NCI-H2171 treated with DMSO at 0.1 percent for 48 hours (cell line): Measurements from ENCODE around the gene MAP3K5.
A peak's percentile ranks its signal among the peaks of the same experiment; 100 is the strongest.
"Not testable (repeated sequence)": the region's sequence is repeated elsewhere in the genome, so short reads cannot be mapped to it uniquely, and the experiment has no call there.

Source experiments
- DNase-seq: peaks from one replicate; lab custom pipeline; 2025; lab: John Stamatoyannopoulos, UW

MAP3K5 gene

DNA sequence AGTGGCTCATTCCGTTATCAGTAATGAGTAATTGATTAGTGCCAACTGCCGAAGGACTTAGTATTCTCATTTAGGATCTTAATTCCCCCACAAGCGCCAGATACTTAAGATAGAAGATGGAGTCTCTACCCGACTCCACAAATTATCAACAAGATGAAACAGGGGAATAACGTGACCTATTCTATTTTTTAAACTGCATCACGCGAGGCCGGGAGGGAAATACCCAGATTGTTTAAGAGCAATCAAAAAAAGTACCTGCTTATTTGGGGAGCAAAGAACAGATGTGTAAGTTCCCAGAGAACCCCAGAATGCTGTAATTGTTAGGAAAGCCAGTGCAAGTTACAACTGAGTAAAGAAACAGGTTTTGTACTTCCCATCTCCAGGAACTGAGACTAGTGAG lies 1.1 kb upstream of the MAP3K5 start:
- no peak for DNase-seq

DNA sequence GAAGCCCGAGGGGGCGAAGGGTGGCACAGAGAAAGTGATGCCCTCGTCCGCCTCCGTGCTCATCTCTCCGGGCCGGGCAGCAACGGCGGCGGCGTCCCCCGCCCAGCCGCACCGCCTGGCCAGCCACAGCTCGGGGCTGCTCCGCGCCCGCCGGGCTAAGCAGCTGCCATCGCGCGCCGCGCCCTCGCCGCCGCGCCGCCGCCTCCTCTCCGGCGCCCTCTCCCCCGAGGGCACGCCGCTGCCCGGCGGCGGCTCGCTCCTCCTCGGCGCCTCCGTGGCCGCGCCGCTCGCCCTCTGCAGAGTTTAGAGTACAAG lies 225 bp downstream of the MAP3K5 start:
- no peak for DNase-seq

DNA sequence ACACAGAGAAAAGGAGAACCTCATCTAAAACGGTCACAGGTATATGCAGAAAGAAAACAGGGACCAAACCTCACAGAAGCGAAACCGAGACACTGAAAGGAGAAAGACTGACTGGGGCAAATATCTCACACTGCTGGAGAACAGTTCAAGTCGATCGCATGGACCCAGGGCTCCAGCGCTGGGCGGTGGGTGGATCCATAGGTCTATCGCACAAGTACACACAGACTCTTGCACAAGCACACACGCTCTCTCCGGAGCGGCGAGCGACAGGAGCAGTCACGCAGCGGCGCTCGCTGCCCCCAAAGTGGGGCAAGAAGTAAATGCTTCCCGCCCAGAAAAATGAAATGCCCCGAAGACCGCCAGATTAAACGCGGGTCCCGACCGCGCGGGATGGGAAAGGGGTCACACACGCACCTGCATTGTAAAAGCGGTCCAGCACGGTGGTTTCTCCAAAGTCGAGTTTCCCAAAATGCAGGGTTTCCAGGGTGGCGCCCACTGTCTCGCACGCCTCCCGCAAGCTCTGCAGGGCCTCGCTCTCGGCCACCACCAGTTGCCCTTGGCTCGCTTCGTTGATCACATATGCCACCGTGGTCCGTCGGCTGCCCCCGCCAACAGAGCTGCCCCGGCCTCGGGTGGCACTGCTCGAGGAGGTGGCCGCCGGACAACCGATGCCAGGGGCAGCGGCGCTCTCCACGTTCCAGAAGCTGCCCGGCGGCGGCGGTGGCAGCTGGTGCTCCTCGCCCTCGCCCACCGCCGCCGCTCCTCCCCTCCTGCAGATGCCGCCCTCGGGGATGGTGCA lies 782 bp downstream of the MAP3K5 start:
- peak; percentile 49 for DNase-seq

DNA sequence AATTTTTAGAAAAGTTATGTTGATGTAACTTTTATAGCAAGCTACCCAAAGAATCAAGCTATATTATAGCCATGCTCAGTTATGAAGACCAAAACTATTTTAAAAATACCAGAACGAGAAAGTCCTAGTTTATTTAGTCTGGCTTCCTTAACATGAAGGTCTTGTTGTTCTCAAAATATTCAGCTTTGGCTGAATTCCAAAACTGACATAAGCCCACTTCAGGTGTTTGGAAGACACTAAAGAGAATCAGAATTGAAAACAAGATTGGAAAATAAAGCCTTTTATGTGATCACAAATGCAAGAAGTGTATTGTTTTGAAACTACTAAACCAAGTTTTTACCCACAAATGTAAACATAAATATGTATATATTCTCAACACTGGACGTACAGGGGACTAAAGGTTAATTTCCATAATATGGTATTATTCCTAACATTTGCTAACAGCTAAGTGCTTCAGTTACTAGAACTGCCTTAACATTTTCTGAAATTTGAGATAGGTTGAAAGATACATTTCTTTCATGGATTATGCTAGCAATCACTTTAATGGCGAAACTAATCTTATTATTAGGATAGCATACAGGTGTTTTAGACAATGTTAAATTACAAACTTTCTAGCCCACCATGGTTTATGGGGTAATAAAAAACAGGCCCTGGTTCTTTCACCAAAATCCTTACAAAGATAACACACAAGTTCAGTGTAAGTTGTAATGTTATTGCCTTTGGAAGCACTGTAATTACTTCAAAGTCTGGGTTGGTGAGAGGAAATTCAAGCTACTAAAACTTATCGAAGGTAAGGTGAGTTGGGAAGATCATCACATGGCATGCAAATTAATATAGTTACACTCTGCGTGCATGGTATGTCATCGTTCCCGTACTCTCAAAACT lies 1.6 kb downstream of the MAP3K5 start:
- DNase-seq: peak; percentile 32

DNA sequence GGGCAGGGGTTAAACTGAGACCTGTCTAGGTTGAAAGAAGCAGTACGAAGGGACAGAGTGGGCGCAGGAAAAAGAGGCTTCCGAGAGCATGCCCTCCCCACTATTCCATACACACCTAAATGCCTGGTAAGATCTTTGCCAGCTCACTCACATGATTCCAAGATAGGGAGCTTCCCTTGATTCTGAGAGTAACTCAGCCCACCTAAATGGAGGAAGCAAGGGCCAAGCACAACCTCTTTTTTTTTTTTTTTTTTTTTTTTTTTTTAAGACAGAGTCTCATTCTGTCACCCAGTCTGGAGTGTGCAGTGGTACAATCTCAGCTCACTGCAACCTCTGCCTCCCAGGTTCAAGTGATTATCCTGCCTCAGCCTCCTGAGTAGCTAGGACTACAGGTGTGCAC lies 2.8 kb downstream of the MAP3K5 start:
- DNase-seq: not testable (repeated sequence)

DNA sequence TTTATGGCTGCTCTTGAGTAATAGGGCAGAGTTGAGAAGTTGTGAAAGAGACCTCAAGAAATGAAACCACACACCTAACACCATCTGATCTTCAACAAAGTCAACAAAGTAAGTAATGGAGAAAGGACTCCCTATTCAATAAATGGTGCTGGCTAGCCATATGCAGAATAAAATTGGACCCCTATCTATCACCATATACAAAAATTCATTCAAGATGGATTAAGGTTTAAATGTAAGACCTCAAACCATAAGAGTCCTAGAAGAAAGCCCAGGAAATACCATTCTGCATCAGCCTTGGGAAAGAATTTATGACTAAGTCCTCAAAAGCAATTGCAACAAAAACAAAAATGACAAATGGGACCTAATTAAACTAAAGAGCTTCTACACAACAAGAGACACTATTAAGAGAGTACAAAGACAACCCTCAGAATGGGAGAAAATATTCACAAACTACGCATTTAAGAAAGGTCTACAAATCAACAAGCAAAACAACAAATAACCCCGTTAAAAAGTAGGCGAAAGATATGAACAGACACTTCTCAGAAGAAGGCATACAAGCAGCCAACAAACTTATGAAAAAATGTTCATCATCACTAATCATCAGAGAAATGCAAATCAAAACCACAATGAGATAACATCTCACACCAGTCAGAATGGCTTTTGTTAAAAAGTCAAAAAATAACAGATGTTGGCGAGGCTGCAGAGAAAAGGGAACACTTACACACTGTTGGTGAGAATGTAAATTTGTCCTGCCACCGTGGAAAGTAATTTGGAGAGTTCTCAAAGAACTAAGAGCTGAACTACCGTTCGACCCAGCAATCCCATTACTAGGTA lies 4.0 kb downstream of the MAP3K5 start:
- DNase-seq: no peak

DNA sequence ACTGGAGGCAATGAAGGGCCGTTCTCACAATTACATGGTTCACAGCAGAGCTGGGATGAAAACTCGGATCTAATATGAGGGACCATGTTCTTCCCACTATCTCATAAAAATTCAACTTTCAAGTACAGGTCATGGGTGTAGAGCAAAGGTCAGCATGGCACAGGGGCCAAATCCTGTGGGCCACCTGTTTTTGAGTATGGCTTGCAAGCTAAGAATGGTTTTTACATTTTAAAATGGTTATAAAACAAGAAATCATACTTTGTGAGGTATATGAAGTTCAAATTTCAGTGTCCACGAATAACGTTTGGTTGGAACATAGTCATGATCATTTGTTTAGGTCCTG lies 4.6 kb downstream of the MAP3K5 start:
- no peak for DNase-seq

DNA sequence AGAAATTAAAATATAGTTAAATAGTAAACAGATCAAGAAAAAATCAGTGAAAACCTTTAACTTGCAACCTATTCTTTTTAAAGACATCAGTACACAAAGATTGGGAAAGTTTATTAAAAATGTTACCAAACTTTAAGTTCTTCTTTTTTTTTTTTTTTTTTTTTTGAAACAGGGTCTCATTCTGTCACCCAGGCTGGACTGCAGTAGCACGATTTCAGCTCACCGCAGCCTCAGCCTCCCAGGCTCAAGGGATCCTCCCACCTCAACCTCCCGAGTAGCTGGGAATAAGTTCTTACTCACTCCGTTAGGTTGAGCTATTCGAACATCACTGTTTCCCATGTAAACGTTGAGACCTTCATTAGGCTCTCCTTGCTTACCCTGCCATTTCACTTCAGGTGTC lies 5.6 kb downstream of the MAP3K5 start:
- DNase-seq: no peak

DNA sequence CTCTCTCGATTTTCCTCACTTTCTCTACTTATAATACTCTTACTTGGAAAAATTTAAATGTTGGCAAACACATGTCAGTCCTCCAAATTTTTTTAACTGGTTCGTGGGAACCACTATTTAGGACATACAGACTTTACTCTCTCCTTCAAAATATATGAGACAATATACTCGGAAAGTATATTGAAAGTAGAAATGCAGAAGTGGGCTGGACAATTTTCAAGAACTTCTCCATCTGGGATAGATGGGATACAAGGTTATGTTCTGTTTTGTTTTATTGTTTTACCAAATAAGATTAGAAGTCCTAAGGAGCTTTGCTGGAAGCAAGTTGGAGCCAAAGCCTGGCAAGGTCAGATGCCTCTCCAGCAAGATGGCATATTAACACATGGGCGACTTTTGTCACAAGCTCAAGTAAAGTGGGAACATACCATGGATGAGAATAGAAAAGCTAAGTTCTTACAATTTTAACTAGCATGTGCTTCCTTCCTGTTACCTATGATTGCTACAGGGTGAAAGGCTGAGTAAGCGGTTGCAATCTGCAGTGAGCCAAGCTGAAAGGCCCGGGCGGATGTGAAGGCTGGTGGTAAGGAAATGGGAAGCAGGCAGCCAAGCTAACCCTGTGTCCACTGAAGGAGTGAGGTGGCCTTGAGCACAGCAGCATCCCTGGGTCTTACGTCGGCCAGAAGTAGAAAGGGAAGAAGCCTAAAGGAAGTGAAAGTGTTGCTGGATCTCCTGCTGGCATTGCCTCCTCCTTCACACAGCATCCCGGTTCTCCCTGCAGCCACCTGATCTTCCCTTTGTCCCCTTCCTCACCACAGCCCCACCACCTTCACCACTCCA lies 7.1 kb downstream of the MAP3K5 start:
- no peak for DNase-seq

DNA sequence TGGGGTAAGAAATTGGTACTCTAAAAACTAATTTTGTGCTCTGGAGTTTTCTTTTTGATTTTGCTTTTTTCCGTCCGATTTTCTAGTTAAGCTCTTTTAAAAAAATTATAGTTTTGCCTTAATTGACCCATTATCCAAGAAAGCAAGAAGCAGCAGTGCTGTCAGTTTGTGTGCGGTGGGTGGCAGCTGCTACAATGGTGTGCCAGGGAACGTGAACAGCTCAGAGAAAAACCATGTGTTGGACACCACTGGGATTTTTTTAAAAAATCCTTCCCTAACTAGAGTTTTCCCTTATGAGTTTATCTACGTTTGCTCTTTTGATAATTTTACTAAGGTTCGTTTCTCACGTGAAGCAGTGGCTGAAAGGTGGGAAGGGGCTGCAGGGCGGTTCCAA lies 8.0 kb downstream of the MAP3K5 start:
- DNase-seq: no peak

DNA sequence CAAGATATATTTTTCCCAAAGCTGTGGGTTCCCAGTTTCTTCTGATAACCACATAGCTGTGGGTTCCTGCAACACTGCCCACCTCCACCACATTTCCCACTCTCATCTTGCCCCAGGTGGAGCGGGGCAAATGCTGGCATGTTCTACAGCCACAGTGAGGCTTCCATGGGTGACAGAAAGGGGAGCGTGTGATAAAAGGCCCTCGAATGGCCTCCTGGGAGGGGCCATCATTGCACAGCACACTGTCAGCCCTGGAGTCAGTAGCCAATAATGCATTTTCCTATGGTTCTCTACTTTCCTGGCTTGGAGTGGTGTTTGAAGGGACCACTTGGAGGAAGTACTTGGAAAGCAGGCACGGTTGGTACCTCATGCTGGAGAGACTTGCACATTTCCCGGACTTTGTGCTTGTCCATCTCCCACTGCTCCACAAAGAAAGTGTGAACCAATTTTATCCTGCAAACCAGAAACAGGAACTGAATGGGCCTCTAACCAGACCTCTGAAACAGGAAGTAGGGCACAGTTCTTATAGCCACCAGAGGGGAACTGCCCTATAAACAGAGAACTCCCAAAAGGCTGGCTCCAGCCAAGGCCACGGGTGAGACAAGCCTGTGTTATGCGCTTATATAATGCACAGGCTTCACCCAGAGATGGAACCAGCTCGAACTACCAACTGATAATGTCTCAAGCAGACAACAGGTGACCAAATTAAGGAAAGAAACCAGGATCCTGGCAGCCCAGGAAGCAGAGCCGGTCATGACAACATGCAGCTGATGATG lies 8.6 kb downstream of the MAP3K5 start:
- no peak for DNase-seq

DNA sequence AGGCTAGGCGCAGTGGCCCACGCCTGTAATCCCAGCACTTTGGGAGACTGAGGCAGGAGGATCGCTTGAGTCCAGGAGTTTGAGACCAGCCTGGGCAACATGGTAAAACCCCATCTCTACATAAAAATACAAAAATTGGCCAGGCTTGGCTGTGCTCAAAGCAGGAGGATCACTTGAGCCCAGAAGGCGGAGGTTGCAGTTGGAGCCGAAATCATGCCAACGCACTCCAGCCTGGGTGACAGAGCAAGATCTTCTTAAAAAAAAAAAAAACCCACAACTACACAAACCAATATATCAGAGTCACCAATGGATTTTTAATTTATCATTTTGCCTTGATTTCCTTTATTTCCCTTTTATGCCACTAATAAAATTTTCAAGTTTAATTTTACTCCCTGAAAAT lies 9.3 kb downstream of the MAP3K5 start:
- DNase-seq: no peak

DNA sequence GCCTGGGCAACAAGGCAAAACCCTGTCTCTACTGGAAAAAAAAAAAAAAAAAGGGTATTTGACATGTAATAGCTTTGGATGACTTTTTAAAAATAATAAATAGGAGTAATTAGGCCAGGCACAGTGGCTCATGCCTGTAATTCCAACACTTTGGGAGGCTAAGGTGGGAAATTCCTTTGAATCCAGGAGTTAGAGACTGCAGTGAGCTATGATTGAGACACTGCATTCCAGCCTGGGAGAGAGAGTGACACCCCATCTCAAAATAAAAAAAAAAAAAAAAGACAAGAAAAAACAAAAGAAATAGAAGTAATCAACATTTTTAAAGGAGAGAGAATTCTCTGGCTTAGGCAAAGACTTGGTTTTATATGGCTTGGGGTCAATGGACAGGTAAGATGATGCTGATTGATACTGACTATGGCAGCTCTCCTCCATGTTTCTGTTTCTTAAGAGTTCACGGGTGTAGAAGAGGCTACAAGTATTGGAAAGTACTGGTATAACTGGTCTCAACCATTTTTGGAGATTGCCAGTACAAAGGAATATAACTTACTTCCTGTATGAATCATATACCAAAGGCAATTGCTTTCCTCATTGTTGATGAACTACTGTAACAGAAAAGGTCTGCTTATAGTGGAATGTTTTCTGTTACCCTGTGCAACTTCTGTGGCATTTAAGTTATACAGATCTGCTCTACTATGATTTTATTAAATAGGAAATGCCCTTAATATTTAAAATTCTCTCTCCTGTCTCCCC lies 10.1 kb downstream of the MAP3K5 start:
- DNase-seq: no peak

DNA sequence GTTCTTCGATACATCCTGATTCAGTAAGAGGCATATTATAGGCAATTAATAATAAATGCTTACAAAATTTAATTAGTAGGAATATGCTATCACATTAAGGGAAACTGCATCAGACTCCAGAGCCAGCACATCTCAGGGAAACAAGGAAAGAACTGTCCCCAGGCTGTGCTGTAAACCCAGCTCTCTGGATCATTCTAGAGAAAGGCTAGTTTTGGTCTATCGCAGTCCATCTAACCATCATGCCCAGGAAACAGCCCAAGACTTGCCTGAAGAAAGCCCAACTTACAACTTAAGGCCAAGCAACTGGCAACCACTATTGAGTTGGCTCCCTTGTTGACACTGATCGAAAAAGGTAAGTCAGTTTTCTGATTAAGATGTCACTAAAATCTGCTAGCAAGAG lies 11.3 kb downstream of the MAP3K5 start:
- DNase-seq: no peak

DNA sequence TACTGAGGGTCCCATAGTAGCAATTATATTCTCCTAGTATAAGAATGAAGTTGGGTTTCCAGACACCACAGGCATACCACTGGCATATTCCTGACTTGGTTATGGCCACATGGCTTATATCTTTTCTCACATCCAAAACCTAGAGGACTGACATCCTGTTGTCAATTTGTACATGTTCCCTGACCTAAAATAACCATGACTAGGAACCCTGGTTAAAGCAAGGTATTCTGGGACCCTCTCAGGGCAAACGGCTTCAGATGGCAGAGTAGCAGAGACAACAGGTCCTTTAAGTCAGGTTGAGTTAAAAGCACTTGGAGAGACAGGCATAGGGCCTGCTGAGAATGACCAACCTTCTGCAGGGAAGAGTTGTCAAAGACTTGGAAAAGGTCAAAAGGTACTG lies 12.6 kb downstream of the MAP3K5 start:
- no peak for DNase-seq

DNA sequence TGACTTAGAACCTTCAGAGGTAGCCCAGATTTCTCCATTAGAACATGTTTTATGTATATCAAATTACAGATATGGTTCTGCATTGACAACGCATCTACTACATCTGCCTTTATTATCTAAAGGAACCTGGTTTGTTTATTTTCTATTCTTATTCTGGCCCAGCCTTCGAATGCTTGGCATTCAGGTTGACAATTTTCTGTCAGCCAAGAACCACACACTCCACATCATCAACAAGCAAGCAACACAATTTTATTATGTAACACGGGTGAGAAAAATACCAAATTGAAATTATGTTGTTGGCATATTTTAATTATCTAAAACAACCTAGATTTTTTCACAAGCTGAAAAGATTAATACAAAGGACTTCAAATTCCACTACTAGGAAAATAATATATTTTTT lies 14.6 kb downstream of the MAP3K5 start:
- DNase-seq: no peak

DNA sequence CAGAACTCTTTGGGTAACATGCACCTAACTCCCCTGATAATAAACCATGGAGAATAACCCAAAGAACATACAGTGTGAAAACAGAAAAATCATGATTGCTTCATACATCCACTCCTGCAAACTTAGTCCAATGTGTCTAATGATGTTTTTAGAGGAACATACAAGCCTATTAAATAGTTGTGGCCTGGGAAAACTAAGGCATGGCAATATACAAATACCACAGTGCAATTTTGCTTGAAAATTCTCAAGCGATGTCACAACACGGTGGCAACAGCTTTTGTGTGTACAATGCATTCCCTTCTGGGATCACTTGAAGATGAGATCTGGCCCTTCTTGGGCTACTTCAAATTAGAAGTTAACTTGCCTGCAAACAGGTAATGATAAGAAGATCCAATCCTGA lies 16.7 kb downstream of the MAP3K5 start:
- DNase-seq: no peak

DNA sequence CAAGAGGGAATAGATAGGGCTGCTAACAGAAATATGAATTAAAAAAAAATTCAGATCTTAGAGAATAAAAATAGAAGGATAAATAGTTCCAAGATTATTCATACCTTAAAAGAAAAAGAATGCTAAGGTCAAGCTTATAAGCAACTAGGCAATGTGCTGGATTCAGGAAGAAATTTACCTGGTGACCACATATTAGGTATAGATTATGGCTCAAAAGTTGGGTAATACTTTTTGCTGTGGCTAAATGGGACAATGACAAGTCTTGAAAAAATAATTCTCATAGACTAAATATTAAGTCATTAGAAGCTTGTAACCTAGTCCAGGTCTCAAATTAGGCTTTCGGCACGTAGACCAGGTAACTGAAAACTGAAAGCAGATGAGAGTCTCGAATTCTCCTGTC lies 17.2 kb downstream of the MAP3K5 start:
- no peak for DNase-seq

DNA sequence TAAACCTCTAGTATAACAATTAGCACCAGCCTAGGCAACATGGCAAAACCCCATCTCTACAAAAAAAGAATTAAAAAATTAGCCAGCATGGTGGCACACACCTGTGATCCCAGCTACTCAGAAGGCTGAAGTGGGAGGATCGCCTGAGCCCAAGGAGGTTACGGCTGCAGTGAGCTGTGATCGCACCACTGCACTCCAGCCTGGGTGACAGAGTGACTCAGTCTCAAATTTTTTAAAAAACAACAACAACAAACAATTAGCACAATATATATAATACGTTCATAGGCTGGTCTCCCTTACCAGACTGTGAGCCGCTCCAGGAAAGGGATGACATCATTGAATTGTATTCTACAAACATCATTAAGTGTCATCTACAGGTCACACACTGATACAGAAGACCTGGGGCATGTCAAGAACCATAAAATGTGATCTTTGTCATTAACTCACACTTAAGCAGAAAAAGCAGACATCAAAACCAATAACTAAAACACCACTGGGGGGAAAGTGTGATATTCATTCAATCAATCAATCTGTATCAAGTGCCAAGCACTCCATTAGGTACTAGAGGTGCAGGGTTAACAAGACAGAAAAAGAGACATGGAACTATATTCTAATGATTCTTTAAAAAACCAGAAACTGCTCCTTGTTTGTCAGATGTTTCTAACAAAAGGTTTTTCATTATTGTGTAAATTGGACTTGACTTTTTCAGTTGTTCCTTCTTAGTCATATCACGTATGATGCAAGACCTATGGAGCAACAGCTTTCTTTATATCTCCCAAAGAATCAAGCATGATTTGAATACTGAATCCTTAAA lies 17.8 kb downstream of the MAP3K5 start:
- no peak for DNase-seq

DNA sequence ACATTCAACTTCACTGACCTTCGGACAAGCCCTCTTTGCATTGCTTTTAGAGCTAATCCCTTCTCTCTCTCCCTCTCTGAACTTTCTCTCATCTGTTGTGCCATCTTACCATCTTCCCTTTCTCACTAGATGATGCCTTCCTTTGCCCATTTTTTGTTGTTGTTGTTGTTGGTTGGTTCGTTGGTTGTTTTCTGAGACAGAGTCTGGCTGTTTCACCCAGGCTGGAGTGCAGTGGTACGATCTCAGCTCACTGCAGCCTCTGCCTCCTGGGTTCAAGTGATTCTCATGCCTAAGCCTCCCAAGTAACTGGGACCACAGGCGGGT lies 18.8 kb downstream of the MAP3K5 start:
- DNase-seq: no peak
